ENCODE results near the gene AP2A1. TPM values are rescaled to one million over a fixed set of nuclear protein-coding genes. Genes with fewer than 3 reads are reported as not detected.

Gene AP2A1
- total and polyA plus RNA-seq, 2 of the 13 experiments (the other 11 are each of a cell fraction or from before 2014, with no cell fraction given): 22.7 to 39.7 TPM

DNA sequence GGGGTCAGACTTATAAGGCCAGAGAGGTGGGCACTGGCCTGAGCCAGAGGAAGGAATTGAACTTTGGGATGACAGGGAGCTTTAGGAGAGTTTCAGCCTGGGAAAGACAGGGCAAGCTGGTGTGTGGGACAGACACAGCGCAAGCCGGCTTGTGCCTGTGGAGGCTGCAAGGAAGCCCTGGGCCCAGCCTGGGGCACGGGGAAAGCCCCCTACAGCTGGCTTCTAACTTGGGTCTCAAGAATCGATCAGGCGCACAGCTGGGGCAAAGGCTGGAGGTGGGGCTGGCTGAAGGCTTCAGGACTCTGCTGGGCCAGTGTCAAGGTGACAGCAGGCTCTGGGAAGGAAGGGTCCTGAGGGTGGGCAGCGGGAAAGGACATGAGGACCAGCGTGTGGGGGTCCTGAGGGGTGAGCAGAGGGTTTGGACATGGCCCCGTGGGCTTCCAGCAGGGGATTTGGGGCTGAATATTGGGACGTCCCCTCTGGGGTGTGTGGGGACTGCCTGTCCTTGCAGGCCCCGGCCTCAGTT lies 87.1 kb downstream of the AP2A1 start:
- POLR2A ChIA-PET: no interaction called here
- Histone ChIP-seq H3K4me3 (replicated peaks in 1 of 3; ENCODE audit: insufficient read depth in 1 of 3, low read depth in 2 of 3, low read length in 3 of 3) (no peak overlapping the region), H3K9ac (ENCODE audit: insufficient read depth, low read depth, low read length) (peak overlapping the region; percentile 1; the same call in 1 of the 2 replicates), H4K20me1 (ENCODE audit: insufficient read depth, low read length) (peaks cover 23% of the 10 kb centered on the region), H3K36me3 (replicated peaks in 1 of 2; ENCODE audit: control insufficient read depth in 1 of 2, insufficient read depth in 2 of 2, low read length in 2 of 2) (peaks cover 33 to 47% of the 10 kb centered on the region in 2 experiments; a peak in 4 of 5 replicates), H2AFZ (ENCODE audit: low read length) (no peak overlapping the region), H3K79me2 (ENCODE audit: insufficient read depth, low read length) (peaks cover 24% of the 10 kb centered on the region), H3K4me1 (ENCODE audit: insufficient read depth, low read length) (peaks cover 30% of the 10 kb centered on the region), H3K4me2 (ENCODE audit: low read depth, low read length) (peak overlapping the region; percentile 33; the same call in 1 of the 2 replicates), H3K27me3 (ENCODE audit: control insufficient read depth in 1 of 2, insufficient read depth in 2 of 2, low read length in 2 of 2) (no peaks in the 10 kb centered on the region; a peak in 1 of 5 replicates), H3K9me3 (ENCODE audit: low read length) (no peaks in the 10 kb centered on the region), H3K27ac (ENCODE audit: extremely low read length, insufficient read depth, low read length) (no peak overlapping the region)
- no TSS peak for BruUV-seq (replicated peaks)
- in situ Hi-C loops (cut with HindIII; ENCODE audit: extremely low pct_ligation_motif_present, low pct_unique_long_range_greater_than_20kb) (no loop called here), intact Hi-C loops (cut with micrococcal nuclease; ENCODE audit: unreplicated experiment) (no loop called here)
- FAIRE-seq: no peak
- WGBS (ENCODE audit: low lambda C conversion rate): 87% methylated on average over 7 of the region's 10 CpGs
- no peak for DNase-seq (ENCODE audit: low spot score)
- TF ChIP-seq YEATS2 (CRISPR knock-in tag; IDR thresholded peaks at IDR 0.05; ENCODE audit: borderline replicate concordance) (no peak), PCBP1 (IDR thresholded peaks at IDR 0.05; ENCODE audit: borderline replicate concordance, low read depth, low read length) (no peak), AGO2 (optimal IDR thresholded peaks at IDR 0.05; ENCODE audit: low read depth, low read length) (peak; percentile 22), NFATC3 (CRISPR knock-in tag; IDR thresholded peaks at IDR 0.05) (no peak)
- TF ChIP-seq, protein P1, sequence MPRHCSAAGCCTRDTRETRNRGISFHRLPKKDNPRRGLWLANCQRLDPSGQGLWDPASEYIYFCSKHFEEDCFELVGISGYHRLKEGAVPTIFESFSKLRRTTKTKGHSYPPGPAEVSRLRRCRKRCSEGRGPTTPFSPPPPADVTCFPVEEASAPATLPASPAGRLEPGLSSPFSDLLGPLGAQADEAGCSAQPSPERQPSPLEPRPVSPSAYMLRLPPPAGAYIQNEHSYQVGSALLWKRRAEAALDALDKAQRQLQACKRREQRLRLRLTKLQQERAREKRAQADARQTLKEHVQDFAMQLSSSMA (CRISPR knock-in tag; IDR thresholded peaks at IDR 0.05): no peak
- ATAC-seq: no peak
- CTCF ChIA-PET (ENCODE audit: low intra/inter-chr PET ratio, low total read pairs): no interaction called here

DNA sequence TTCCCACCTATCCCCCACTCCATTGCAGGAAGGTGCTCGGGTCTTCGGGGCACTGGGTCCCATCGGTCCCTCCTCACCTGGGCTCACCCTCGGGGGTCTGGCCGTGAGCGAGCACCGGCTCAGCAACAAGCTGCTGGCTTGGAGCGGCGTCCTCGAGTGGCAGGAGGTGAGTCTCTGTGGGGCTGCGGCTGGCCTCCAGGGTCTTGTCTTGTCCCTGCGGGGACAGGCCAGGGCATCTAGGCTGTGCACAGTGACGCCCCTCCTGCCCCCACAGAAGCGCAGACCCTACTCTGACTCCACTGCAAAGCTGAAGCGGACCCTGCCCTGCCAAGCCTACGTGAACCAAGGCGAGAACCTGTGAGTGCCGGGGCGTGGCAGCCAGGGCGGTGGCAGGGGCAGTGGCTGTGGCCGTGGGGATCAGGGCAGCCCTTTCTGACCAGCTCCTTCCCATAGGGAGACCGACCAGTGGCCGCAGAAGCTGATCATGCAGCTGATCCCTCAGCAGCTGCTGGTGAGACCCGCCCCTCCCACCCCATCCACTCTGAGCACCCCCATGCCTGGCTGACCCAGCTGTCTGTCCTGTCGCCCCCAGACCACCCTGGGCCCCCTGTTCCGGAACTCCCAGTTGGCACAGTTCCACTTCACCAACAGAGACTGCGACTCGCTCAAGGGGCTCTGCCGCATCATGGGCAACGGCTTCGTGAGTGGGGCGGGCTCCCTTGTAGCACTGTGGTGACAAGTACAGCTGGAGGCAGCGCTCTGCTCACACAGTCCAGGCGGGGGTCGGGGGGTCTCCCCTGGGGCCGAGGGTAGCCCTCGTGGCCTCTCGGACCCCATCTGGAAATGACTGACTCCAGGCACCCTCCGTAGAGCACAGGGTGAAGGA lies 87.8 kb downstream of the AP2A1 start:
- Histone ChIP-seq H3K27me3 (ENCODE audit: control insufficient read depth in 1 of 2, insufficient read depth in 2 of 2, low read length in 2 of 2) (no peaks in the 10 kb centered on the region; a peak in 1 of 5 replicates), H4K20me1 (ENCODE audit: insufficient read depth, low read length) (peaks cover 23% of the 10 kb centered on the region), H3K79me2 (ENCODE audit: insufficient read depth, low read length) (peaks cover 24% of the 10 kb centered on the region), H3K27ac (ENCODE audit: extremely low read length, insufficient read depth, low read length) (no peak overlapping the region), H3K4me3 (replicated peaks in 1 of 3; ENCODE audit: insufficient read depth in 1 of 3, low read depth in 2 of 3, low read length in 3 of 3) (no peak overlapping the region), H2AFZ (ENCODE audit: low read length) (no peak overlapping the region), H3K9ac (ENCODE audit: insufficient read depth, low read depth, low read length) (no peak overlapping the region), H3K36me3 (replicated peaks in 1 of 2; ENCODE audit: control insufficient read depth in 1 of 2, insufficient read depth in 2 of 2, low read length in 2 of 2) (peaks cover 34 to 52% of the 10 kb centered on the region in 2 experiments; a peak in 4 of 5 replicates), H3K4me2 (ENCODE audit: low read depth, low read length) (no peak overlapping the region), H3K4me1 (ENCODE audit: insufficient read depth, low read length) (peaks cover 28% of the 10 kb centered on the region), H3K9me3 (ENCODE audit: low read length) (no peaks in the 10 kb centered on the region)
- intact Hi-C loops (cut with micrococcal nuclease; ENCODE audit: unreplicated experiment): no loop called here
- WGBS (ENCODE audit: low lambda C conversion rate): 98% methylated on average over 10 of the region's 39 CpGs
- FAIRE-seq (no peak), DNase-seq (ENCODE audit: low spot score) (no peak), ATAC-seq (no peak)
- POLR2A ChIA-PET: no interaction called here
- no TSS peak for BruUV-seq (replicated peaks)
- in situ Hi-C loops (cut with HindIII; ENCODE audit: extremely low pct_ligation_motif_present, low pct_unique_long_range_greater_than_20kb): no loop called here
- CTCF ChIA-PET (ENCODE audit: low intra/inter-chr PET ratio, low total read pairs): no interaction called here
- no peak for TF ChIP-seq SMC3 (IDR thresholded peaks at IDR 0.05; ENCODE audit: low read length)
- TF ChIP-seq PHF8 (CRISPR knock-in tag; IDR thresholded peaks at IDR 0.05): no peak
- peak; percentile 76 for TF ChIP-seq AGO1 (IDR thresholded peaks at IDR 0.05; ENCODE audit: low read depth, low read length, poor library complexity, severe bottlenecking)
- no peak for TF ChIP-seq PAX8 (CRISPR knock-in tag; IDR thresholded peaks at IDR 0.05; ENCODE audit: borderline replicate concordance)
- TF ChIP-seq TGIF2 (CRISPR knock-in tag; IDR thresholded peaks at IDR 0.05): no peak
- TF ChIP-seq NFIC (IDR thresholded peaks at IDR 0.05; ENCODE audit: low read length): no peak
- no peak for TF ChIP-seq ZNF10 (CRISPR knock-in tag; IDR thresholded peaks at IDR 0.05; ENCODE audit: borderline replicate concordance, low read depth)
- no peak for TF ChIP-seq ZNF382 (CRISPR knock-in tag; IDR thresholded peaks at IDR 0.05; ENCODE audit: borderline replicate concordance)
- TF ChIP-seq FOXA1 (IDR thresholded peaks at IDR 0.05): no peak
- TF ChIP-seq FOXA1 (CRISPR knock-in tag; IDR thresholded peaks at IDR 0.05): no peak
- no peak for TF ChIP-seq YEATS4 (CRISPR knock-in tag; IDR thresholded peaks at IDR 0.05; ENCODE audit: borderline replicate concordance)
- TF ChIP-seq BRCA1 (CRISPR knock-in tag; IDR thresholded peaks at IDR 0.05): no peak
- TF ChIP-seq SRSF1 (optimal IDR thresholded peaks at IDR 0.05; ENCODE audit: low read depth, low read length): no peak
- TF ChIP-seq HDAC1 (CRISPR knock-in tag; IDR thresholded peaks at IDR 0.05): no peak
